Testis (tissue), 2 donors: ENCODE data around the gene OAS1.

Source experiments
- CTCF ChIP-seq, 3 experiments: fragments of 450-650 bp in 2 of 3; fragments of 200-600 bp in 1 of 3; sonication (generic) in 1 of 3; IDR thresholded peaks; one replicate each; pipeline ENCODE4 v1.5.1; 2016 to 2019; ENCODE audit warnings: antibody characterized with exemption in 3 of 3, mild to moderate bottlenecking in 2 of 3, moderate library complexity in 1 of 3
- POLR2A ChIP-seq: fragments of 450-650 bp; IDR thresholded peaks from one replicate; pipeline ENCODE4 v1.6.1; 2017; ENCODE audit warnings: antibody characterized with exemption, mild to moderate bottlenecking, moderate library complexity

- no peak for TF ChIP-seq CTCF (IDR thresholded peaks at IDR 0.05)
- no peak for TF ChIP-seq POLR2A
Observed at GRCh38 chr12:112939761-112940381, 33.1 kb downstream of the OAS1 start.
